IMR-90 (cell line): ENCODE measurements around the gene TAS1R1. TPM values are rescaled to one million over a fixed set of nuclear protein-coding genes. Genes with fewer than 3 reads are reported as not detected.

Experiments used
- ATAC-seq: fragments of 200-7000 bp; cut with Tn5 transposase; 2 replicates; pipeline ENCODE4 v1.9.1; 2020; ENCODE audit warnings: low read depth, mild to moderate bottlenecking, moderate library complexity
- BruUV-seq: library from RNA; stranded (reverse); fragments of 400-500 nt; replicated peaks from 2 replicates; lab custom pipeline; 2021; lab: Mats Ljungman, UMichigan
- CTCF ChIA-PET: fragments of 300-600 bp; formaldehyde crosslinking; extraction: SDS; loops from one replicate; lab custom pipeline; 2021; ENCODE audit warnings: antibody characterized with exemption; lab: Yijun Ruan, JAX
- POLR2A ChIA-PET: fragments of 300-600 bp; sonication (Branson Sonifier 250); formaldehyde crosslinking; loops from one replicate; lab custom pipeline; 2022; ENCODE audit warnings: antibody characterized with exemption; ENCODE audit not compliant: unreplicated experiment; lab: Charles Lee
- DNase-seq: peaks from one replicate; pipeline ENCODE4 v3.0.0; 2013
- H2AFZ ChIP-seq: replicated peaks from 2 replicates; pipeline ENCODE3; 2013; ENCODE audit warnings: low read length, mild to moderate bottlenecking; ENCODE audit not compliant: poor library complexity
- H2AK5ac ChIP-seq: 2 replicates; pipeline ENCODE4 v1.6.1; 2013; ENCODE audit warnings: low read depth, low read length, inconsistent platforms
- H2AK9ac ChIP-seq: replicated peaks from 2 replicates; pipeline ENCODE3; 2013; ENCODE audit warnings: mild to moderate bottlenecking, low read depth, low read length, moderate library complexity; ENCODE audit not compliant: poor library complexity
- H2BK120ac ChIP-seq: 2 replicates; pipeline ENCODE4 v1.6.1; 2013; ENCODE audit warnings: low read depth, low read length, inconsistent platforms
- H2BK15ac ChIP-seq: 3 replicates; pipeline ENCODE4 v1.6.1; 2013; ENCODE audit warnings: low read depth, low read length, inconsistent platforms
- H2BK20ac ChIP-seq: 2 replicates; pipeline ENCODE4 v1.6.1; 2013; ENCODE audit warnings: low read depth, mild to moderate bottlenecking, inconsistent platforms, low read length, moderate library complexity
- H2BK5ac ChIP-seq: 2 replicates; pipeline ENCODE4 v1.6.1; 2013; ENCODE audit warnings: mild to moderate bottlenecking, low read depth, low read length, inconsistent platforms; ENCODE audit not compliant: poor library complexity, severe bottlenecking
- H3K14ac ChIP-seq: replicated peaks from 2 replicates; pipeline ENCODE4 v1.6.1; 2013; ENCODE audit warnings: low read depth, low read length, inconsistent platforms
- H3K18ac ChIP-seq: 2 replicates; pipeline ENCODE4 v1.6.1; 2013; ENCODE audit warnings: low read depth, low read length, control low read depth
- H3K23ac ChIP-seq: 2 replicates; pipeline ENCODE4 v1.6.1; 2013; ENCODE audit warnings: low read depth, low read length, inconsistent platforms
- H3K27ac ChIP-seq: 2 replicates; pipeline ENCODE4 v1.5.1; 2013; ENCODE audit warnings: mild to moderate bottlenecking, control low read depth, low read length; ENCODE audit not compliant: insufficient read depth
- H3K27me3 ChIP-seq: 2 replicates; pipeline ENCODE4 v1.6.1; 2013; ENCODE audit warnings: low read length; ENCODE audit not compliant: control insufficient read depth, insufficient read depth
- H3K36me3 ChIP-seq: 2 replicates; pipeline ENCODE4 v1.6.1; 2013; ENCODE audit warnings: low read length, mixed read lengths; ENCODE audit not compliant: control insufficient read depth, insufficient read depth
- H3K4ac ChIP-seq: 2 replicates; pipeline ENCODE4 v1.6.1; 2013; ENCODE audit warnings: low read depth, low read length, inconsistent platforms
- H3K4me1 ChIP-seq: 2 replicates; pipeline ENCODE4 v1.6.1; 2013; ENCODE audit warnings: low read length, mixed read lengths; ENCODE audit not compliant: control insufficient read depth, insufficient read depth
- H3K4me2 ChIP-seq: 2 replicates; pipeline ENCODE4 v1.6.1; 2013; ENCODE audit warnings: low read depth, mild to moderate bottlenecking, control low read depth, low read length, moderate library complexity
- H3K4me3 ChIP-seq: 2 replicates; pipeline ENCODE4 v1.5.1; 2013; ENCODE audit warnings: low read depth, mild to moderate bottlenecking, control low read depth, low read length, moderate library complexity; ENCODE audit not compliant: insufficient read depth
- H3K56ac ChIP-seq: 2 replicates; pipeline ENCODE4 v1.6.1; 2013; ENCODE audit warnings: low read length, inconsistent platforms; ENCODE audit not compliant: insufficient read depth; ENCODE audit errors: extremely low read depth
- H3K79me1 ChIP-seq, 2 experiments: 2 replicates each; pipeline ENCODE4 v1.6.1; 2013; ENCODE audit warnings: low read length in 2 of 2, inconsistent platforms in 1 of 2, low read depth in 1 of 2
- H3K9ac ChIP-seq: 2 replicates; pipeline ENCODE4 v1.6.1; 2013; ENCODE audit warnings: low read depth, low read length, control low read depth
- H3K9me1 ChIP-seq: 2 replicates; pipeline ENCODE4 v1.6.1; 2013; ENCODE audit warnings: low read length, inconsistent platforms; ENCODE audit not compliant: insufficient read depth
- H3K9me3 ChIP-seq: 2 replicates; pipeline ENCODE4 v1.6.1; 2013; ENCODE audit warnings: low read length; ENCODE audit not compliant: control insufficient read depth, insufficient read depth
- H4K20me1 ChIP-seq: 2 replicates; pipeline ENCODE4 v1.6.1; 2013; ENCODE audit warnings: low read length, inconsistent platforms; ENCODE audit not compliant: insufficient read depth
- H4K5ac ChIP-seq: 2 replicates; pipeline ENCODE4 v1.6.1; 2013; ENCODE audit warnings: mild to moderate bottlenecking, low read depth, low read length, control low read depth
- H4K8ac ChIP-seq, 2 experiments: 2 replicates each; pipeline ENCODE4 v1.6.1; 2013; ENCODE audit warnings: low read depth in 2 of 2, low read length in 2 of 2, control low read depth in 1 of 2, inconsistent platforms in 1 of 2
- H4K91ac ChIP-seq: 2 replicates; pipeline ENCODE4 v1.6.1; 2013; ENCODE audit warnings: low read depth, low read length, inconsistent platforms; ENCODE audit not compliant: insufficient read depth
- CEBPB ChIP-seq: IDR thresholded peaks from 2 replicates; pipeline ENCODE4 v1.6.1; 2012; ENCODE audit warnings: low read depth, low read length, improper control_type of control experiment
- CHD1 ChIP-seq: IDR thresholded peaks from 2 replicates; pipeline ENCODE4 v1.6.1; 2012; ENCODE audit warnings: low read depth, low read length, improper control_type of control experiment
- FOS ChIP-seq: fragments of 150-350 bp; IDR thresholded peaks from 2 replicates; pipeline ENCODE4 v1.6.1; 2016; ENCODE audit warnings: low read depth, low read length
- MAZ ChIP-seq: IDR thresholded peaks from 2 replicates; pipeline ENCODE4 v1.6.1; 2012; ENCODE audit warnings: low read depth, mild to moderate bottlenecking, low read length, improper control_type of control experiment, moderate library complexity, borderline replicate concordance
- RAD21 ChIP-seq: IDR thresholded peaks from 2 replicates; pipeline ENCODE4 v1.6.1; 2012; ENCODE audit warnings: low read length, improper control_type of control experiment
- RCOR1 ChIP-seq: IDR thresholded peaks from 2 replicates; pipeline ENCODE4 v1.6.1; 2012; ENCODE audit warnings: mild to moderate bottlenecking, low read length, improper control_type of control experiment; ENCODE audit not compliant: insufficient replicate concordance
- RFX5 ChIP-seq: IDR thresholded peaks from 2 replicates; pipeline ENCODE4 v1.8.0; 2012; ENCODE audit warnings: low read depth, mild to moderate bottlenecking, low read length, moderate library complexity
- SMC3 ChIP-seq: fragments of 150-350 bp; IDR thresholded peaks from 2 replicates; pipeline ENCODE4 v1.6.1; 2016; ENCODE audit warnings: low read depth, mild to moderate bottlenecking, antibody characterized with exemption, low read length, moderate library complexity
- WGBS, 2 experiments: methylation state at CpG; one replicate each; pipeline versions ENCODE4 v1.1.5 to v1.1.7; 2013; ENCODE audit warnings: missing lambda C conversion rate in 2 of 2; ENCODE audit not compliant: insufficient read length in 1 of 2; ENCODE audit errors: extremely low coverage in 2 of 2; 5-methylcytosine and 5-hydroxymethylcytosine counted together
- dilution Hi-C: fragments of 300-500 bp; cut with HindIII; formaldehyde crosslinking; loops from one replicate; pipeline ENCODE4 v1.14.3; 2018; ENCODE audit warnings: low sequenced_read_pairs; ENCODE audit not compliant: unreplicated experiment
- in situ Hi-C: fragments of 300-500 bp; cut with MboI; formaldehyde crosslinking; loops from 3 replicates; pipeline ENCODE4 v1.14.3; 2019; ENCODE audit warnings: low sequenced_read_pairs, inconsistent platforms, mixed read lengths
- intact Hi-C: fragments of 100-400 bp; cut with micrococcal nuclease; formaldehyde crosslinking; loops from 2 replicates; pipeline ENCODE4 v1.10.0; 2022
- polyA plus RNA-seq, 3 experiments: library from polyadenylated mRNA; depleted of rRNA; stranded (reverse); fragments of >200 nt; gene quantifications; 2 replicates each; pipeline ENCODE4 v1.2.3, GENCODE V29; 2012; ENCODE audit warnings: low replicate concordance in 1 of 3
- total RNA-seq: library from RNA; depleted of rRNA; stranded (reverse); fragments of >200 nt; gene quantifications from 2 replicates; pipeline ENCODE4 v1.2.3, GENCODE V29; 2012

Gene TAS1R1
- total and polyA plus RNA-seq, 2 of the 4 experiments (the other 2 are of a cell fraction): 0.05 TPM; not detected in 1

- H3K79me1 ChIP-seq: peaks cover 8 to 70% of the 10 kb centered on the region in 2 experiments; a peak in 3 of 4 replicates
- H3K4ac ChIP-seq: no peak overlapping the region
- no peaks in the 10 kb centered on the region for H3K9me3 ChIP-seq
- no peak overlapping the region for H2AK9ac ChIP-seq
- H3K27me3 ChIP-seq: no peaks in the 10 kb centered on the region
- H2AFZ ChIP-seq: no peak overlapping the region
- no peak overlapping the region for H3K14ac ChIP-seq
- H3K36me3 ChIP-seq: peaks cover 85% of the 10 kb centered on the region
- dilution Hi-C loops: no loop called here
- DNase-seq (no peak), ATAC-seq (no peak)
- no peak overlapping the region for H2BK15ac ChIP-seq
- no peak overlapping the region for H2BK20ac ChIP-seq
- H4K91ac ChIP-seq: no peak overlapping the region
- no peak overlapping the region for H3K4me2 ChIP-seq
- H4K8ac ChIP-seq: no peak overlapping the region
- peaks cover 70% of the 10 kb centered on the region for H4K20me1 ChIP-seq
- no peak overlapping the region for H3K23ac ChIP-seq
- no peak overlapping the region for H2AK5ac ChIP-seq
- H3K27ac ChIP-seq: no peak overlapping the region
- in situ Hi-C loops: no loop called here
- CTCF ChIA-PET: no interaction called here
- no peak overlapping the region for H3K4me3 ChIP-seq
- no peak overlapping the region for H2BK120ac ChIP-seq
- intact Hi-C loops: no loop called here
- 94% methylated on average over 13 of the region's 13 CpGs; no CpG with 5 or more reads in 1 of the 2 experiments for WGBS, 2 experiments
- H3K18ac ChIP-seq: no peak overlapping the region
- no peaks in the 10 kb centered on the region for H3K4me1 ChIP-seq
- H3K9ac ChIP-seq: no peak overlapping the region
- H4K5ac ChIP-seq: no peak overlapping the region
- POLR2A ChIA-PET: no interaction called here
- TF ChIP-seq CHD1 (no peak), RFX5 (no peak), SMC3 (no peak), FOS (no peak), MAZ (no peak), RAD21 (no peak), CEBPB (no peak), RCOR1 (no peak)
- H2BK5ac ChIP-seq: no peak overlapping the region
- H3K56ac ChIP-seq: no peak overlapping the region
- BruUV-seq: no TSS peak
- no peaks in the 10 kb centered on the region for H3K9me1 ChIP-seq
Measured at GRCh38 chr1:6591222-6591621, 36.1 kb downstream of the TAS1R1 start.
